KMS-11 (cell line): ENCODE measurements around the gene RAPGEF1.

Experiments
- H2AFZ ChIP-seq: fragments of 200-600 bp; sonication (generic); 2 replicates; pipeline ENCODE4 v1.6.1; 2016; ENCODE audit warnings: antibody characterized with exemption, mixed run types, low read depth
- H3K27ac ChIP-seq: fragments of 200-600 bp; sonication (generic); 2 replicates; pipeline ENCODE4 v1.6.1; 2016; ENCODE audit warnings: mild to moderate bottlenecking, mixed run types
- H3K27me3 ChIP-seq: fragments of 200-600 bp; sonication (generic); 2 replicates; pipeline ENCODE4 v1.6.1; 2017; ENCODE audit warnings: mild to moderate bottlenecking, low read depth, mixed run types, moderate library complexity; ENCODE audit not compliant: insufficient read depth
- H3K36me3 ChIP-seq: fragments of 200-600 bp; sonication (generic); 2 replicates; pipeline ENCODE4 v1.6.1; 2017; ENCODE audit warnings: mild to moderate bottlenecking, mixed run types; ENCODE audit not compliant: insufficient read depth
- H3K4me1 ChIP-seq: fragments of 200-600 bp; sonication (generic); 2 replicates; pipeline ENCODE4 v1.6.1; 2016; ENCODE audit warnings: mild to moderate bottlenecking, low read depth, mixed run types; ENCODE audit not compliant: poor library complexity, severe bottlenecking
- H3K4me2 ChIP-seq: fragments of 200-600 bp; sonication (generic); 2 replicates; pipeline ENCODE4 v1.7.0; 2016; ENCODE audit warnings: mild to moderate bottlenecking, mixed run types
- H3K4me3 ChIP-seq: fragments of 200-600 bp; sonication (generic); IDR thresholded peaks from 2 replicates; pipeline ENCODE4 v1.6.1; 2017; ENCODE audit warnings: low read depth, low read length, mixed read lengths; ENCODE audit not compliant: insufficient read depth
- H3K79me2 ChIP-seq: fragments of 200-600 bp; sonication (generic); 2 replicates; pipeline ENCODE4 v1.6.1; 2016; ENCODE audit warnings: low read depth, mixed run types; ENCODE audit not compliant: insufficient read depth
- H3K9ac ChIP-seq: fragments of 200-600 bp; sonication (generic); 2 replicates; pipeline ENCODE4 v1.6.1; 2016; ENCODE audit warnings: mild to moderate bottlenecking, mixed run types
- H4K20me1 ChIP-seq: fragments of 200-600 bp; sonication (generic); 2 replicates; pipeline ENCODE4 v1.6.1; 2016; ENCODE audit warnings: mild to moderate bottlenecking, mixed run types; ENCODE audit not compliant: insufficient read depth
- TF ChIP-seq, protein P1 (sequence below): fragments of 200-600 bp; sonication (generic); conservative IDR thresholded peaks from 2 replicates; pipeline ENCODE4 v1.6.1; 2017; ENCODE audit warnings: low read depth, mild to moderate bottlenecking, antibody characterized with exemption, low read length, moderate library complexity, mixed read lengths

The RAPGEF1 gene

DNA sequence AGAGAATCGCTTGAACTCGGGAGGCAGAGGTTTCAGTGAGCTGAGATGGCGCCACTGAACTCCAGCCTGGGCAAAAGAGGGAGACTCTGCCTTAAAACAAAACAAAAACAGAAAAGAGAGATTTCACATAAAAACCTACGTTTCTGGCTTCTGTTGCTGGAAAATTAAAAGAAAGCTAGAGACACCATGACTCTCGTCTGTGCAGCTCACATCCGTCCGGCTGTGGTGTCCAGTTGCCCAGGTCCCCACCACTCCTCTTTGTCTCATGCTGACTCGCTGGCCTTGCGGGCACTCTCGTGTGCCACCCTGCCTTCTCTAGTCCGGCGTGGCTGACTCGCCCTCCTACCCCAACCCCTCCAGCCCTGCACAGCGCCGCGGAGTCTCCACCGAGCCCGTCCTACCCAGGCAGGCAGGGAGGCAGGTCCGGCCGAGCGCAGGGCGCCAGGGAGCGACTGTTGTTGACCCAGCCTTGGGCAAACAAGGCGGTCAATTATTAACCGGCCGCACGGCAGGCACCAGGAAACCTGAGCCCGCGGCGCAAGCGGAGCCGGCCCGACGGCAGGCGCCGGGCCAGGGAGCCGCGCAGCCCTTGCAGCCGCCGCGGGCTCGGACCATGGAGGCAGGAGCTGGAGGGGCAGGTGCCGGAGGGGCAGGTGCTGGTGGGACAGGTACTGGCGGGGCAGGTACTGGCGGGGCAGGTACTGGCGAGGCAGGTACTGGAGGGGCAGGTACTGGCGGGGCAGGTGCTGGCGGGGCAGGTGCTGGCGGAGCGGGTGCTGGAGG is 194.7 kb downstream of the RAPGEF1 start, which contains the start of gene PRRT1B:
Gene PRRT1B (plus strand): TSS at position 521 of the 783 bp plus-strand sequence. CDS start 93 bp downstream, at position 614.
- no peak within 1 kb of the TSS for H3K9ac ChIP-seq
- H4K20me1 ChIP-seq: no peaks in the 10 kb centered on the region
- no peaks in the 10 kb centered on the region for H3K4me1 ChIP-seq
- H3K27ac ChIP-seq: no peak within 1 kb of the TSS
- H2AFZ ChIP-seq: no peak within 1 kb of the TSS
- H3K4me2 ChIP-seq: no peak within 1 kb of the TSS
- no peak within 1 kb of the TSS for H3K4me3 ChIP-seq
- H3K36me3 ChIP-seq: no peaks in the 10 kb centered on the region
- H3K79me2 ChIP-seq: no peaks in the 10 kb centered on the region
- TF ChIP-seq, protein P1, sequence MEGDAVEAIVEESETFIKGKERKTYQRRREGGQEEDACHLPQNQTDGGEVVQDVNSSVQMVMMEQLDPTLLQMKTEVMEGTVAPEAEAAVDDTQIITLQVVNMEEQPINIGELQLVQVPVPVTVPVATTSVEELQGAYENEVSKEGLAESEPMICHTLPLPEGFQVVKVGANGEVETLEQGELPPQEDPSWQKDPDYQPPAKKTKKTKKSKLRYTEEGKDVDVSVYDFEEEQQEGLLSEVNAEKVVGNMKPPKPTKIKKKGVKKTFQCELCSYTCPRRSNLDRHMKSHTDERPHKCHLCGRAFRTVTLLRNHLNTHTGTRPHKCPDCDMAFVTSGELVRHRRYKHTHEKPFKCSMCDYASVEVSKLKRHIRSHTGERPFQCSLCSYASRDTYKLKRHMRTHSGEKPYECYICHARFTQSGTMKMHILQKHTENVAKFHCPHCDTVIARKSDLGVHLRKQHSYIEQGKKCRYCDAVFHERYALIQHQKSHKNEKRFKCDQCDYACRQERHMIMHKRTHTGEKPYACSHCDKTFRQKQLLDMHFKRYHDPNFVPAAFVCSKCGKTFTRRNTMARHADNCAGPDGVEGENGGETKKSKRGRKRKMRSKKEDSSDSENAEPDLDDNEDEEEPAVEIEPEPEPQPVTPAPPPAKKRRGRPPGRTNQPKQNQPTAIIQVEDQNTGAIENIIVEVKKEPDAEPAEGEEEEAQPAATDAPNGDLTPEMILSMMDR: no peak
- H3K27me3 ChIP-seq: peaks cover 9% of the 10 kb centered on the region; the same call in 1 of the 2 replicates

DNA sequence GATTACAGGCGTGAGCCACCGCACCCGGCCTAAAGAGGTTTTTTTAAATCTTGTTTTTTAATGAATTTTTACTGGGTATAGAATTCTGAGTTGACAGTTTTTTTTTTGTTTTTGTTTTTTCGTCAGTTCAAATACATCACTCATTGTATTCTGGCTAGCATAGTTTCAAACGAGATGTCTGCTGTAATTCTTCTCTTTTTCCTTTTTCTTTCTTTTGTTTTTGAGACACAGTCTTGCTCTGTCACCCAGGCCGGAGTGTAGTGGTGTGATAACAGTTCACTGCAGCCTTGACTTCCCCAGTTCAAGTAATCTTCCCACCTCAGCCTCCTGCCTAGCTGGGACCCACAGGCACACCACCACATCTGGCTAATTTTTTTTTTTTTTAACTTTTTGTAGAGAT is 196.7 kb downstream of the RAPGEF1 start:
- H3K4me2 ChIP-seq: no peak overlapping the region
- no peak overlapping the region for H2AFZ ChIP-seq
- no peaks in the 10 kb centered on the region for H4K20me1 ChIP-seq
- no peak overlapping the region for H3K9ac ChIP-seq
- TF ChIP-seq, protein P1: no peak
- no peak overlapping the region for H3K27ac ChIP-seq
- no peak overlapping the region for H3K4me3 ChIP-seq
- H3K36me3 ChIP-seq: no peaks in the 10 kb centered on the region
- H3K27me3 ChIP-seq: peaks cover 1% of the 10 kb centered on the region; the same call in 1 of the 2 replicates
- no peaks in the 10 kb centered on the region for H3K4me1 ChIP-seq
- H3K79me2 ChIP-seq: no peaks in the 10 kb centered on the region

DNA sequence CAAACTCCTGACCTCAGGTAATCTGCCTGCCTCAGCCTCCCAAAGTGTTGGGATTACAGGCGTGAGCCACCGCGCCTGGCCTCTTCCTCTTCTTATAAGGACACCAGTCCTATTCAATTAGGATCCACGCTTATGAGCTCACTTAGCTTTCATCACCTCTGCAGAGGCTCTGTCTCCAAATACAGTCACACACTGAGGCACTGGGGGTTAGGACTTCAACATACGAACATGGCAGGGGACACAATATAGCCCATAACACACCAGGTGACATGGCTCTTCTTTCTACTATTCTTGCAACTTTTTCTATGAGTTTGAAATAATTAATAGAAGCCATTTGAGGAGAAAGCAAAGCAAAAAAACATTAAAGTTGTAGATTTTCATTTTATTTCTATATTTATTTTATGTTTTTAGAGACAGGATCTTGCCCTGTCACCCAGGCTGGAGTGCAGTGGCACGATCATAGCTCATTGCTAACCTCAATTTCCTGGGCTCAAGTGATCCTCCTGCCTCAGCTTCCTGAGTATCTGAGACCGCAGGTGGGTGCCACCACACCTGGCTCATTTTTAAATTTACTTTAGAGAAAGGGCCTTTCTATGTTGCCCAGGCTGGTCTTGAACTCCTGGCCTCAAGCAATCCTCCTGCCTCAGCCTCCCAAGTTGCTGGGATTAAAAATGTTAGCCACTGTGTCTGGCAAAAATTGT is 200.5 kb downstream of the RAPGEF1 start:
- H2AFZ ChIP-seq: no peak overlapping the region
- no peak overlapping the region for H3K4me3 ChIP-seq
- no peak overlapping the region for H3K4me2 ChIP-seq
- H3K79me2 ChIP-seq: no peaks in the 10 kb centered on the region
- TF ChIP-seq, protein P1: no peak
- no peak overlapping the region for H3K9ac ChIP-seq
- H3K27ac ChIP-seq: no peak overlapping the region
- no peaks in the 10 kb centered on the region for H3K27me3 ChIP-seq
- H3K36me3 ChIP-seq: no peaks in the 10 kb centered on the region
- H4K20me1 ChIP-seq: no peaks in the 10 kb centered on the region
- H3K4me1 ChIP-seq: no peaks in the 10 kb centered on the region

DNA sequence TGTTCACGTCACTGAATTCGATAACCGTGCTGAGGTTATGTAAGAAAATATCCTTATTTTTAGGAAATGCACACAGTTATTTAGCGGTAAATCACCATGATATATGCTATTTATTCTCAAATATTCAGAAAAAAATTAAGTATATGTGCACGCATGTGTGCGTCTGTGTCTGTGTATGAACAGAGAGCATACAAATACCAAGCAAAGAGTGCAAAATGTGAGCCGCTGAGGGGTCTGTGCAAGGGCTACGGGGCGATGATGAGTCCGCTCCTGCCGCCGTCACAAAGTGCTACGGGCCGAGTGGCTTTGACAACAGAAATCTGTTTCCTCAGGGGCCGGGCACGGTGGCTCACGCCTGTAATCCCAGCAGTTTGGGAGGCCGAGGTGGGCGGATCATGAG is 201.9 kb downstream of the RAPGEF1 start:
- H3K4me3 ChIP-seq: no peak overlapping the region

More for the DNA sequence above, 201.9 kb downstream of the RAPGEF1 start:
- no peak overlapping the region for H3K4me2 ChIP-seq
- no peaks in the 10 kb centered on the region for H3K4me1 ChIP-seq
- no peak overlapping the region for H3K9ac ChIP-seq
- H3K27me3 ChIP-seq: no peaks in the 10 kb centered on the region
- no peak overlapping the region for H3K27ac ChIP-seq
- no peaks in the 10 kb centered on the region for H3K79me2 ChIP-seq
- no peaks in the 10 kb centered on the region for H4K20me1 ChIP-seq
- TF ChIP-seq, protein P1: no peak
- H2AFZ ChIP-seq: no peak overlapping the region
- H3K36me3 ChIP-seq: no peaks in the 10 kb centered on the region
